ENCODE measurements around the gene NDUFA6. TPM values are rescaled to one million over a fixed set of nuclear protein-coding genes. Genes with fewer than 3 reads are reported as not detected.

The NDUFA6 gene
- total and polyA plus RNA-seq, 10 of the 15 experiments (the other 5 are each of a cell fraction or from before 2014, with no cell fraction given): 85.9 to 511 (median 128) TPM

GRCh38 chr22:42086051-42086450, 4.5 kb downstream of the NDUFA6 start:
- Histone ChIP-seq H3K4me3 (no peak overlapping the region), H3K27me3 (replicated peaks in 1 of 2; ENCODE audit: control insufficient read depth in 2 of 2, insufficient read depth in 2 of 2, low read length in 1 of 2) (no peaks in the 10 kb centered on the region), H4K20me1 (ENCODE audit: control insufficient read depth, insufficient read depth) (no peaks in the 10 kb centered on the region), H3K9ac (ENCODE audit: control insufficient read depth, insufficient read depth, low read length) (no peak overlapping the region), H2AFZ (ENCODE audit: control insufficient read depth, low read depth, low read length) (no peak overlapping the region), H3K9me3 (replicated peaks; ENCODE audit: control insufficient read depth, insufficient read depth, low read length) (peaks cover 2% of the 10 kb centered on the region; the same call in 2 of the 3 replicates), H3K4me2 (ENCODE audit: control insufficient read depth, insufficient read depth) (no peak overlapping the region), H3K27ac (ENCODE audit: control insufficient read depth, insufficient read depth) (no peak overlapping the region), H3K79me2 (ENCODE audit: control insufficient read depth, insufficient read depth, low read length) (peaks cover 28% of the 10 kb centered on the region), H3K4me1 (ENCODE audit: control insufficient read depth, insufficient read depth, low read length) (no peaks in the 10 kb centered on the region; the same call in 1 of the 2 replicates), H3K36me3 (ENCODE audit: control insufficient read depth in 2 of 2, insufficient read depth in 2 of 2, low read length in 1 of 2) (peaks cover 7 to 9% of the 10 kb centered on the region in 2 experiments)
- WGBS (ENCODE audit: insufficient coverage, insufficient replicate concordance, low lambda C conversion rate, missing lambda C conversion rate): 81% methylated on average over 6 of the region's 6 CpGs
- ATAC-seq: no peak
- ChIA-PET RAD21 (ENCODE audit: unreplicated experiment) (no interaction called here), POLR2A (no interaction called here), CTCF (no interaction called here), SMC1A (ENCODE audit: uncharacterized antibody, unreplicated experiment) (interaction anchor here (1.6 kb wide), 1 partner anchor 32 kb away, joined by 3 read pairs; no protein-coding TSS in a partner anchor)
- no peak for FAIRE-seq
- intact Hi-C loops (cut with micrococcal nuclease; ENCODE audit: unreplicated experiment) (no loop called here), in situ Hi-C loops (cut with MboI) (no loop called here)
- DNase-seq (ENCODE audit: low read depth, low spot score): no peak
- BruUV-seq (replicated peaks): no TSS peak
- TF ChIP-seq MEF2A (IDR thresholded peaks at IDR 0.05; ENCODE audit: insufficient read depth, low read depth, low read length) (no peak), SUPT20H (IDR thresholded peaks at IDR 0.05; ENCODE audit: borderline replicate concordance, control insufficient read depth, low read depth, low read length) (no peak), HSF1 (IDR thresholded peaks at IDR 0.05; ENCODE audit: low read depth, low read length) (no peak), SMC3 (IDR thresholded peaks at IDR 0.05; ENCODE audit: borderline replicate concordance, low read length) (no peak), ATF7 (IDR thresholded peaks at IDR 0.05; ENCODE audit: low read depth) (no peak), USF2 (IDR thresholded peaks at IDR 0.05; ENCODE audit: borderline replicate concordance, low read depth, low read length) (no peak), ZNF592 (IDR thresholded peaks at IDR 0.05) (no peak), PAX5 (IDR thresholded peaks at IDR 0.05; ENCODE audit: borderline replicate concordance, low read depth, low read length) (no peak), PRDM15 (CRISPR knock-in tag; IDR thresholded peaks at IDR 0.05) (no peak), TCF3 (IDR thresholded peaks at IDR 0.05; ENCODE audit: borderline replicate concordance, insufficient read depth, low read depth, low read length) (no peak), ZSCAN29 (IDR thresholded peaks at IDR 0.05) (no peak), CBX5 (IDR thresholded peaks at IDR 0.05; ENCODE audit: low read depth) (no peak), SREBF1 (IDR thresholded peaks at IDR 0.05; ENCODE audit: low read length) (no peak)

Measured in GM12878 (cell line).